GM10248 (cell line): Measurements from ENCODE around the gene NTNG2.

Experiments
- CTCF ChIA-PET: fragments of 300-600 bp; sonication (Branson Sonifier 250); formaldehyde crosslinking; extraction: SDS; loops from one replicate; lab custom pipeline; 2021; ENCODE audit warnings: antibody characterized with exemption; lab: Yijun Ruan, JAX
- POLR2A ChIA-PET: fragments of 350-650 bp; sonication (Branson Sonifier 250); formaldehyde crosslinking; extraction: SDS; loops from one replicate; lab custom pipeline; 2020; ENCODE audit warnings: antibody characterized with exemption; lab: Yijun Ruan, JAX
- DNase-seq: peaks from one replicate; pipeline ENCODE4 v3.0.0; 2012; ENCODE audit errors: extremely low spot score
- CTCF ChIP-seq: IDR thresholded peaks from 2 replicates; pipeline ENCODE4 v1.5.1; 2012; ENCODE audit warnings: mild to moderate bottlenecking, low read depth; ENCODE audit errors: extremely low read depth, missing control alignments, control extremely low read depth

The NTNG2 gene

GRCh38 chr9:132233138-132233537, 71.3 kb downstream of the NTNG2 start:
- POLR2A ChIA-PET = no interaction called here
- CTCF ChIA-PET = interaction anchor here (1.0 to 10.0 kb wide), 4 partner anchors 20 to 479 kb away, joined by 3 to 154 read pairs (median 48); no protein-coding TSS in a partner anchor
- TF ChIP-seq CTCF = no peak

GRCh38 chr9:132234535-132234934, 72.7 kb downstream of the NTNG2 start:
- TF ChIP-seq CTCF = no peak
- no peak for DNase-seq
- ChIA-PET CTCF (interaction anchor here (1.4 to 10.0 kb wide), 6 partner anchors 12 to 480 kb away, joined by 5 to 154 read pairs (median 21); no protein-coding TSS in a partner anchor), POLR2A (no interaction called here)

More at GRCh38 chr9:132233138-132233537, 71.3 kb downstream of the NTNG2 start:
- no peak for DNase-seq

GRCh38 chr9:132235125-132235524, 73.3 kb downstream of the NTNG2 start:
- no peak for DNase-seq
- POLR2A ChIA-PET = no interaction called here
- CTCF ChIA-PET = interaction anchor here (1.2 to 10.0 kb wide), 16 partner anchors 9 to 885 kb away, joined by 3 to 154 read pairs (median 6); partner anchors contain the start of gene MED27
- no peak for TF ChIP-seq CTCF

GRCh38 chr9:132235894-132236661, 74.2 kb downstream of the NTNG2 start:
- peak; percentile 98 for TF ChIP-seq CTCF
- ChIA-PET POLR2A (no interaction called here), CTCF (interaction anchor here (0.6 to 10.0 kb wide), 36 partner anchors 10 to 1110 kb away, joined by 3 to 154 read pairs (median 4); partner anchors contain the start of genes MED27 and NUP214)
- peak; percentile 86 for DNase-seq

- CTCF ChIA-PET = interaction anchor here (0.7 to 10.0 kb wide), 35 partner anchors 9 to 1111 kb away, joined by 3 to 154 read pairs (median 4); partner anchors contain the start of genes MED27 and NUP214
- no peak for DNase-seq
- no peak for TF ChIP-seq CTCF
- POLR2A ChIA-PET = no interaction called here
Measured at GRCh38 chr9:132236662-132237311, 74.9 kb downstream of the NTNG2 start.

GRCh38 chr9:132237481-132237880, 75.6 kb downstream of the NTNG2 start:
- no peak for TF ChIP-seq CTCF
- CTCF ChIA-PET = interaction anchor here (1.1 to 10.0 kb wide), 12 partner anchors 9 to 626 kb away, joined by 3 to 154 read pairs (median 14); no protein-coding TSS in a partner anchor
- POLR2A ChIA-PET = no interaction called here
- DNase-seq = no peak
